HG03558 (cell line): ENCODE data around the gene PLA2R1.

Source experiments
- ATAC-seq: cut with Tn5 transposase; IDR thresholded peaks from one replicate; pipeline ENCODE4 v1.9.1; 2021; ENCODE audit warnings: moderate number of reproducible peaks; ENCODE audit not compliant: unreplicated experiment; ENCODE audit errors: extremely low read depth

PLA2R1 gene

DNA sequence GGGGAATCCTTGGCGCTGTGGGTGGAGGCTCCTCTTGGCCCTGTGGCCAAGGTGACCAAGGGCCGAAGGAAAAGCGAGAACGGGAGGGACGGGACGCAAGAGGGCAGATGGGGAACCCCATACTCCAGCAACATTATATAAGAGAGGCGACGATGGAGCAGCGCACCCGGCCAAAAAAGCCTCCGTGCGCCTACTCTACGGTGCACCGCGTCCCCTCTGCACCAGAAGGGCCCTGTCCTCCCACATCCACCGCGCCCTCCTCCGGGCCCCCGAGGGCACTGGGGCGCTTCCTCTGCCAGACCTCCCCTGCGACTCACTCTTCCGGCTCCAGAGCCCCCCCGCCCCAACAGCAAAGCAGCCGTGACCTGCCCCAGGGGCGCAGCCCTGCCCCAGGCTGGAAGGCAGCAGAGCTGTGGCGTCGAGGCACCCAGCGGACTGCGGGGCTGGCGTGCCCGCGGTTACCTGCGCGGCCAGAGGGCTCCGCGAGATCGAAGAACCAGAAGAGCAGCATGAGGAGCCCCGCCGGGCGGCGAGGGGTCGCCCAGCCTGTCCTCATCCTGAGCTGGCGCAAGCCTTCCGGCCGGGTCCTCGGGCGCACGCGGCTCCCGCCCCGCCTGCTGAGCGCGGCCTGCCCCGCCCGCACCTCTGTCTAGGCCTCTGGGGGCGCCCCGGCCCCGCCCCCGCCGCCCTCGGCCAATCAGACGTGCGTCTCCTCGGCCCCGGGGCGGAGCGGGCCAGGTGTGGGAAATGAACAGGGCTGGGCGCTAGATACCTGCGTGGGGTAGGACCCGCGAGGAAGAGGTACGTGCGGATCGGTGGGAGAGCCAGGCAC is 158.1 kb downstream of the PLA2R1 start, which contains the start of gene LY75:
Gene LY75, minus strand, starts transcription at position 630 of the 832 bp plus-strand sequence.
- ATAC-seq, result peak; percentile 73

DNA sequence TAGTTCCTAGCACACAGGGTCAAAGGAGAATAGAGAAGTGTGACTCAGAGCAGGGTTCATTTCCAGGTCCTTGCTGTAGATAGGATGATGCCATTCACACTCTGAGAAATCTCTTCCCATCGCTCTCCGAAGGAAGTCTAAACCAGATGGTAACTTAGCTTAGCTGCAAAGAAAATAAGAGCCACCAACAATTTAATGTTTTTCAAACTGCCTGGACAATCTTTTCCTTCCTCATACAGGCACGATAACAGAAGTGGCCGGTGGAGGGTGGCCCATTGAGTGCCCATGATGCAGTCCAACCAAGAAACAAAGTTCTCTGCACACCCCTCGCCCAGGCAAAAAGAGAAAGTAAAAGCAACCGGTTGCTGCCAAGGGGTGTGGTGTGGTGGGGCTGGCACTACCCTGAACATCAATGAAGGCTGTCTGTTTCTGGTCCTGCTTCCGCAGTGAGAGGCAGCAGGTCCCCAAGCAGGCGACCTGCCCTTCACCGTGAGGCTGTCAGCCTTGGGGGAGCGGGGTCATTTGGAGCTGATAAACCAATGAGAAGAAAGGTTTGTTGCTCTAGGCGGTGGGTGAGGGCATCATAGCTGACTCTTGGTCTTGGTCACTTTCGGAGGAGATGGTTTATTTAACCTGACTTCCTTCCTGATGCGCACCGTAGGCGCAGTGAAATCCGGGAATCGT is 158.8 kb downstream of the PLA2R1 start:
- ATAC-seq, result peak; percentile 16

DNA sequence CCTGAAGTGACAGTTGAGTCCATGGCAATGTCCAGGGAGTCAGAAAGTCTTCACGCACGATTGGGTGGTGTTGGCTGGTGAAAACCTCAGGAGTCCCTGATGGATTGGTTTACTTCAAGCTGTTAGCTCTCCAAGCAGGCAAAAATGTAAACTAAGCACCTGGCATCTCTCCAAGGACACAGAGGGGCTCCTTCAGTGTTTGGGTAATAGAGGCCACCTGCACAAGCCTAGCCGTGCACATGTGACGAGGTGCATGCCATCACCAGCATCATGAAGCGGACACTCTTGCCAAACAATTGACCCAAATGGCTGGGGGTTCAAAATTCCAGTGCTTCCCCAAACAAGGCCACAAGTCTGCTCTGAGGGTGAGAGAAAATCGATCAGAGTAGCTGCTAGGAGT is 159.7 kb downstream of the PLA2R1 start:
- no peak for ATAC-seq

DNA sequence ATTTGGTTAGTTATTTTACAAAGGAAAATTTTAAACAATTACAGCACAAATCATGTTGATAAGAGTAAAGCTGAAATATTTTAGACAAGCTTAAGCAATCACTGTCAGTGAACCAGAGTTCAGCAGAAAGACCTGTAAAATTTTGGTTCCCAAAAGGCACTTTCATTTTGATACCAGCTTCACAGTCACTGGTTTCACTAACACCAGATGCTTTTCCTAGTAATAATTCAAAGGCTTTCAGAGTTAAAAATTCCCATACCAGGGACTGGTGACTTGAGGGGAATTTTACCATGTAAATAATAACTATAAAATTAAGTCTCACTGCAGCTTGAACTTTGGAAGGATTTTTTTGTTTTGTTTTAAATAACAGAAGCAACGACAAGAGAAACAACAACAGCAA is 162.1 kb downstream of the PLA2R1 start:
- ATAC-seq, result no peak

DNA sequence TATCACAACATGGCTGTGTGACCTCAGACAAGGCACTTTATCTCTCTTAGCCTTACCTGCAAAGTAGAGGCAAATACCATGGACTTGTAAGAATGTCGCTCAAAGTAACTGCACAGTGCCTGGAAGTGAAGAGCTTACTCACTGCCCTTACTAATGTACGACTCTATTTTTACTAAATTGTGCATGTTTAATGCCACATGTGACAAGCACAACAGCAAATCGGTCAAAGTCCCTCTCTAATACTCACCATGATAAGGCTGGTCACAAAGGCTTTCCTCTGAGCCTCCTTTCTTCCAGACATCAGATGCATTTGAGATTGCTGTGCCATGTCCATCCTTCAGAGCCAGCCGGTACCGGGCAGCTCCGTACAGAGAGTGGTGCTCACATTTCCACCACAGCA is 164.0 kb downstream of the PLA2R1 start:
- no peak for ATAC-seq

DNA sequence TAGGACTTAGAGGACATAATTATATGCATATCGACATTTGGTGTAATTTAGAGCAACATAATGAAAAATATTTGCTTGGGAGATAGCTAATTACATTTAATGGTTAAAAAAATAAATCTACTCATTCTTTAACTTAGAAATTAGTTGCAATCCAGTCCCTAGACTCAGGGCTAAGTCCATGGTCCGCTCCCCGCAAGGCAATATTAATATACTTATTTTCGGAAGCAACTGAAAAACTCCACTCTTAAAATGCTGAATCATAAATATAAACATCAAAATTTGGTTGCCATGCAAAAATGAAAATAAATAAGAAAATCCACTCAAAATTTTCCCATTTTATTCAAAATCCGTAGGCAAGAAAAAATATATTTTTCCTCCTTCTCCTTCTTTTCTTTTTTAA is 164.7 kb downstream of the PLA2R1 start:
- ATAC-seq, result no peak

DNA sequence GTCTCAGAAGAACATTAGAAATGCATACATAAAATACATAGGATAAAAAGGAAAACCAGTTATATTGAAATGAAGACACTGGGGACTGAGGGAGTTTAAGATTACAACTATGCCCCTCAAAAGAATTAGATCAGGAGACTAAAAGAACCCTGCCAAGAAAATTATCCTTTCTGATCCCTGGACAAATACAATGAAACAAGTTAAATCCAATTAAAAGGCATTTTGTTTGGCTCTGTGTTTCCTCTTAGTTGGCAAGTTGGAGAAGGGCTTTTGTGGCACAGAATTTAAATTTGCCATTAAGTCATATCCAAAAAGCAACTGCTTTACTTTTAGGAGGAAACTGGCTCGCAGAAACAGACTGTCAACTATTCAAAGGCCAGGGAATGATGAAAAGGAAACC is 165.3 kb downstream of the PLA2R1 start:
- ATAC-seq, result no peak

DNA sequence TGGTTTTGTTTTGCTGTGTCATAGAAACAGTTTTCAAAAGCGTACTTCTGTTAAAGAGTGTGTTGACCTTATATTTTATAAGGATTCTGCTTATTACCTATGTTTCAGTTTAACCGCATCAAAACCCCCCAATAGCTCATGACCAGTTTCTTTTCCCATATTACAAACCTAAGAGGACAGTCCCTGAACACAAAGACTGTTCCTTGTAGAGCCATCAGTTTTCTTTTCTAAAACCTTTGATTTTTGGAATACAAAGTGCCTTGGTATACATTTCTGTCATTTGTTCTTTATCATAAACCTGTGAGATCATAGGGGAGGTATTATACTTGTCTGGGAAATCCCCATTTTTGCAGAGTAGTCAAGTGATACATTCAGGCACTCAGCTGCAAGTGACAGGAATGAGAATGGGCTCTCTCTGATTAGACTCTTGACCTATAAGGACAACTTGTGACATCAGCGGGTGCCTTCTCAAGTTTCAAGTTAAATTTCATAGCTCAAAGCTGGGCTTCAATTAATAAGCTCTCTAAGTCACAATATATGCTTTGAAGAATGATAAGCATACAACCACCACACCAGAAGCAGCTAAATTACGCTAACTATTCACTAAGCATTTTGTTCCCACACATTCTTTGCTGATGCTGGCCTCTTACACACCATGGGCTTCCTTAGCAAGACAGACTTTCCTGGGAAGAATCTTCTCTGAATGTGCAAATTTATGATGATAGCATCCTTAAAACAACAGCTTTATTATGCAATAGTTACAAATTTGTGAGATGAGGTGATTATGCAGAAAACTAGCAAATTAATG is 167.0 kb downstream of the PLA2R1 start:
- peak; percentile 41 for ATAC-seq

DNA sequence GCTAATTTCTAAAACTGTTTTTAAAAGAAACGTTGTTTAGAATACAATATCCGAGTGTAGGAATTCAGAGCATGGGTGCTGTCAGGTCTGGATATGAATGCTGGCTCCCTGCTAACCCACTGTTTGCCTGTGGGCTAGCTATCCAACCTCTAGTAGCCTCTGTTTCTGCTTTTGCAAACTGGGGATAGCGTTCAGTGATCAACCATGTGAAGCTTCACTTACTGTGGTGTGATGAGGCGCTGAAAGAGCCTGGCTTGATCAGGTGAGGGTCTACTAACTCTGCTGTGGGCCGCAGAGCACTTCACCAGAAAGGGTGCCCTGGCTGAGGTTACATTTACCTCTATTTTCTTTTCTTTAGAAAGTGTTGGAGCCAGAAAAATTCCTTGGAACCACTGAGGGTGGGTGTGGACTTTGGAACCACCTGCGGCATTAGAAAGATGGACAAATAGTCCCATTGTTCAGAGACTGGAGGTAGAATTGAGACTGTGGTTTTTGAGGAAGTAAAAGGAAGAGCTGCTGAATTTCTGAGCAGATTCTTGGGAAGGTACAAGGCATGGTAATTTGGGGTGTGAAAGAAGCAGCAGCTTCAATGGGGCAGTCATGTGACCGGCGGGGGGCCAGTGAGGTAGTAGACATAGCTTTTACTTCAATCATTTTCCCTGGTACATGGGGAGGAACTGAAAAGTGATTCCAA is 168.1 kb downstream of the PLA2R1 start:
- ATAC-seq, result no peak

DNA sequence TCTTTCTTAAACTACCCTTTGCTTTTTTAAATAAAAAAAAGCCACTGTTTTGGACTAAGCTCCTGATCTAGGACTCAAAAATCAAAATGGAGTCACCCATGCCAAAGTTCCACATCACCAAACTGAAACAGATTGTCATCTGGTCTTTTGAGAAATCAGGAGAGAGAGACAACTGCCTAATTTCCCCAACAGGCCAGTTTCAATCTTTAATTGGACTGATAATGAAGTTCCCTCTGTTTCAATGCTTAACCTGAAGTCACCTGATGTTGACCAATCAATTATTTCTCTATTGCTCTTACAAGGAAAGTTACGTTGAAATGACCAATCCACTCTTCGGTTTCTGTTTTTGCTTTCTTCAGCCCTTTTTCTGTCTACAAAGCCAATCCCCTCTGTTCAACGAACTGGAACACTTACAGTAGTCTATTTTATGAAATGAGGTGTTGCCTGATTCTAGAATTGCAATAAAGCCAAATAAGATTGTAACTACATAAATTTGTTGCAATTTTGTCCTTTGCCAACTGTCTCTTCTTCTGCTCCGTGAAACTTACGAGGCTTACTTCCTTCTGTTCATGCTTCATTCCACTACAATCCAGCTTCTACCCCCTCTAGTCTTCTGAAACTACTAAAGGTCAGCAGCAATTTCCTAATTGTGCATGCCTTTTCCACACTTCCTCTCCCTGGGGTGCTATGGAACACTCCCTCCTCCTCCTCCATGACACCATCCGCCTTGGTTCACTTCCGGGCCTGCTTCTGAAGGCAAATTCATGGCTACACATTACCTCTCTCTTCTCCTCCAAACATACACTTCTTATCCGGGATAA is 169.2 kb downstream of the PLA2R1 start:
- ATAC-seq, result no peak

DNA sequence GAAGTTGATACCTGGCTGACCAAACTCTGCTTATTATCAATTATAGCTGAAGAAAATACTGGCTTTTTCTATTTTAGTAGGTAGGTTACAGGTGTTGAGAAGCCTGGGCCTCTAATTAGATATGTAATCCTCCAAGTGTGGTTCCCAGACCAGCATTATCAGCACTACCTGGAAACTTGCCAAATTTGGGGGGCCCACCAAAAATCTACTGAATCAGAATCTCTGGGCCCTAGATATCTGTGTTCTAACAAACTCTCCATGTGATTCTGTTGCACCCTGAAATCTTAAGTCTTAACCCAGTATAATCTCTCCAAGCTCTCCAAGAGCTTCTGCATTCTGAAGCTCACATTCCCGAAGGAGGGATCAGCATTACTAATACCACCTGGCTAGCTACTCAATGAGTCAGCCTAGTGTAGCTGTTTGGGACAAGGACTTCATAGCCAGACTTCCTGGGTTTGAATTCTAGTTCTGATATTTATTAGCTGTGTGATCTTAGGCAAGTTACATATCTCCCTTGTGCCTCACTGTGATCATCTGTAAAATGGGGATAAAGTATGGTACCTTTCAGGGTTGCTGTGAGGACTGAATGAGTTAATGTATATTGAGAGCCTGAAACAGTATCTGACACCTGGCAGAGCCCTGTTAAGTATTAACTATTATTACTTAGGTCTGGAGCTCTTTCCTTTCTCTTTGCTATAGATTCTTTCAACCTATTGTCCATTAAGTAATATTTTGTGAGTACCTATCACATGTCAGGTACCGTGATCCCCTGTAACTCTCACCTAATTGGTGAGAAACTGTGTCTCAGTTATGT is 170.3 kb downstream of the PLA2R1 start:
- ATAC-seq, result no peak

DNA sequence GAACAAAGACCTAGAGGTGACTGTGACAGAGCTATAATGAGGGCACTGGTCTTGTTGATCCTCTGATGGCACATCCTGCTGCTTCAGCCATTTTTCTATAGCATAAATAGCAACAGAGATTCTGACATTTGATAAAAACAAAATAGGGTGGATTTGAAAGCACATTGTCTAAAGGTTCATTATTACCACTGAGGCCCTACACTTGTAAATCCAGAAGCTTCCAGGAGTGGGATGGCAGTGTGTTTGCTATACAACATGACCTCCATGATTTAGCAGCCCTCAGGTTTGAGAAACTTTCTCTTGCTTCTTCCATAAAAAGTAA is 171.2 kb downstream of the PLA2R1 start:
- no peak for ATAC-seq

DNA sequence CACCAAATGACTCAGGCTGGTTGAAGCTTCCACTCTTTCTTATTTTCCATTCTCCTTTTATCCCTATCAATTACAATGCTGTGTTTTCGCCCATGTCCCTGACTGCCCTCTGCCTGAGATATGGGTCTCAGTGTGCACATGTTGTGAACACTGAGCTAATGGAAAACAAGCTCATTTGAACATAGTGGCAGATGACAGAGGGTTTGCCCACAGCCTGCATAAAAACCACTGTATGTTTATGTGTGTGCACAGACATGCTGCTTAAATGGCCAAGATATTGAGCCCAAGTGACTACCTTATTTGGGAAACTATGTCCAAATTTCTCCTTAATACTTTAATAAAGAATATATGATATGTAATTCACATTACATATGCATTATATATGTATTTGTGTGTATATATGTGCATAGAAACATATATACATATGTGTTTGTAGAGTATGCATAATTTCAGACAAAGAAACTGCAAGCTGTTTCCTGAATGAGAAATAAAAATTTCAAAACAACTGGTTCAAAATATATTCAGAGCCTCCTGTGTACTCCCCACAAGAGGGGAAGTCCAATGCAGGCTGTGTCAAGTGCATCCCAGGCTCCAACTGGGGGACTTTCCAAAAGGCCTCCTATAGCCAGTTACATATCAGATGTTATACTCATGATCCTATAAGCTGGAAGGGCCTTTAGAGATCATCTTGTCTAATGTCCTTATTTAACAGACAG is 171.7 kb downstream of the PLA2R1 start:
- peak; percentile 21 for ATAC-seq

DNA sequence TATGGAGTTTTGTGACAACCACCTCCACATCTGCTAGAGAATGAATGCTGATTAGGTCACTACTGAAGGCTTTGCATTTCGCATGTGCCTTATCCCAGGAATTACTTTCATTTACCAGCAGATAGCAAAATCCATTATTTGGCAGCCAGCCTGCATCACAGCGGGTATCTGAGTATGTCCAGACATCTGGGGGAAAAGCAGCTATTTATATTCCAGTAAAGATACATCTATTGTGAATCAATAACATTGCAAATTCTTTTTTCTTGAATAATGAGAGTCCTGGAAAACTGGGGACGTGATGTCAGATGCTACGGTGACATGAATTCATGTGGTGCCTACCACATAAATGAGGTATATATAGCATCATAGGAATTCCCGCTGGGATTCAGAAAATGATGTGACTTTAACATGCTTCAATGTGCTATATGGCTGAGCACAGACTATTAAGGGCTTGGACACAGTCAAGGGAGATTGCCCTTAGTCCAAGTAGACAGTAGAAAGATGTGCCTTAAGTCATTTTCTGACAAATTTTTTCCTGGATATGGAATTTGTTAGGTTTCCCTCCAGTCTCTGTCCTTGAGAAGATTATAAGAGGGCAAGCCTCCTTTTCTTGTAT is 180.2 kb downstream of the PLA2R1 start:
- no peak for ATAC-seq
